NOMO-1 (cell line): Measurements from ENCODE around the gene MIX23.
A peak's percentile ranks its signal among the peaks of the same experiment; 100 is the strongest.

Source experiments
- DNase-seq, 2 experiments: peaks; one replicate each; lab custom pipeline; 2025; ENCODE audit not compliant: unreplicated experiment in 2 of 2; lab: John Stamatoyannopoulos, UW

Gene MIX23

GRCh38 chr3:122382888-122383666 is at the start of gene MIX23:
MIX23 (minus strand) TSS chr3:122383231; CDS start chr3:122383224, 7 bp downstream.
- peak; percentile 78 for DNase-seq

GRCh38 chr3:122430371-122430770 is 47.3 kb upstream of the MIX23 start:
- DNase-seq = no peak

- no peak for DNase-seq
These were observed 44.9 kb upstream of the MIX23 start for GRCh38 chr3:122427857-122428471.

GRCh38 chr3:122421836-122422235 is 38.8 kb upstream of the MIX23 start:
- no peak for DNase-seq

- DNase-seq = no peak
These were observed 38.1 kb upstream of the MIX23 start for GRCh38 chr3:122421101-122421500.

GRCh38 chr3:122416966-122417365 is 33.9 kb upstream of the MIX23 start:
- DNase-seq = no peak

GRCh38 chr3:122415762-122416654 is 33.0 kb upstream of the MIX23 start, which contains the start of gene WDR5B:
WDR5B (minus strand) TSS chr3:122416062; CDS start chr3:122415528, 534 bp downstream.
- no peak for DNase-seq

- DNase-seq = no peak
These were observed 32.2 kb upstream of the MIX23 start for GRCh38 chr3:122415104-122415744.

- DNase-seq = no peak
These were observed 31.4 kb upstream of the MIX23 start for GRCh38 chr3:122414391-122414790.

- DNase-seq = no peak
These were observed 27.6 kb upstream of the MIX23 start for GRCh38 chr3:122410639-122411038.

- DNase-seq = no peak
These were observed 27.1 kb upstream of the MIX23 start for GRCh38 chr3:122410111-122410510.

- DNase-seq = peak in 1 of 2 experiments; percentile 67
These were observed 26.4 kb upstream of the MIX23 start for GRCh38 chr3:122409446-122409845.

GRCh38 chr3:122407946-122408345 is 24.9 kb upstream of the MIX23 start:
- DNase-seq = no peak

- DNase-seq = peak; percentile 17 to 52
These were observed 23.2 kb upstream of the MIX23 start for GRCh38 chr3:122406198-122406597.

GRCh38 chr3:122405015-122405414 is 22.0 kb upstream of the MIX23 start:
- no peak for DNase-seq

- DNase-seq = peak in 1 of 2 experiments; percentile 7
These were observed 20.5 kb upstream of the MIX23 start for GRCh38 chr3:122403489-122403888.

- no peak for DNase-seq
These were observed 15.9 kb upstream of the MIX23 start for GRCh38 chr3:122398920-122399319.

- DNase-seq = no peak
These were observed 14.2 kb upstream of the MIX23 start for GRCh38 chr3:122397201-122397600.

- no peak for DNase-seq
These were observed 13.5 kb upstream of the MIX23 start for GRCh38 chr3:122396511-122396910.

GRCh38 chr3:122395582-122395981 is 12.6 kb upstream of the MIX23 start:
- DNase-seq = peak in 1 of 2 experiments; percentile 8

- DNase-seq = no peak
These were observed 11.1 kb upstream of the MIX23 start for GRCh38 chr3:122394173-122394572.
